Measurements from ENCODE around the gene PLEKHM3. TPM values are rescaled to one million over a fixed set of nuclear protein-coding genes. Genes with fewer than 3 reads are reported as not detected.
A peak's percentile ranks its signal among the peaks of the same experiment; 100 is the strongest.

PLEKHM3 gene
- total and polyA plus RNA-seq, 7 donors: 1.2 to 47.9 (median 29.1) TPM

GRCh38 chr2:208046686-208047085, 21.4 kb upstream of the PLEKHM3 start:
- no peaks in the 10 kb centered on the region for H3K36me3 ChIP-seq
- H3K27ac ChIP-seq: no peak overlapping the region
- H3K9me3 ChIP-seq: no peaks in the 10 kb centered on the region
- DNase-seq: no peak
- no peaks in the 10 kb centered on the region for H3K27me3 ChIP-seq
- intact Hi-C loops (cut with DNase I): no loop called here
- H3K4me1 ChIP-seq: no peaks in the 10 kb centered on the region
- WGBS, 2 donors: 94 to 97% methylated on average over 4 of the region's 4 CpGs
- no peak for TF ChIP-seq POLR2AphosphoS5 (IDR thresholded peaks at IDR 0.05)
- no peak for TF ChIP-seq CTCF (IDR thresholded peaks at IDR 0.05)
- TF ChIP-seq EP300 (IDR thresholded peaks at IDR 0.05): no peak
- TF ChIP-seq POLR2A (IDR thresholded peaks at IDR 0.05): no peak
- no peak overlapping the region for H3K4me3 ChIP-seq

GRCh38 chr2:208042450-208042849, 17.1 kb upstream of the PLEKHM3 start:
- intact Hi-C loops (cut with DNase I): loop anchor here (5.0 kb wide), 1 partner anchor 220 kb away; no protein-coding TSS in a partner anchor
- H3K36me3 ChIP-seq: no peaks in the 10 kb centered on the region
- H3K27me3 ChIP-seq: no peaks in the 10 kb centered on the region
- no peak for DNase-seq
- H3K4me3 ChIP-seq: no peak overlapping the region
- TF ChIP-seq CTCF (IDR thresholded peaks at IDR 0.05) (no peak), EP300 (IDR thresholded peaks at IDR 0.05) (no peak), POLR2A (IDR thresholded peaks at IDR 0.05) (no peak), POLR2AphosphoS5 (IDR thresholded peaks at IDR 0.05) (no peak)
- 83 to 85% methylated on average over 2 of the region's 2 CpGs for WGBS, 2 donors
- H3K9me3 ChIP-seq: no peaks in the 10 kb centered on the region
- H3K27ac ChIP-seq: no peak overlapping the region
- H3K4me1 ChIP-seq: peaks cover 0 to 14% (median 0%) of the 10 kb centered on the region in 4 donors

GRCh38 chr2:208042041-208042440, 16.7 kb upstream of the PLEKHM3 start:
- 71 to 78% methylated on average over 3 of the region's 3 CpGs for whole genome bisulfite sequencing, 2 donors
- no peaks in the 10 kb centered on the region for H3K27me3 ChIP-seq
- intact Hi-C loops (cut with DNase I): loop anchor here (5.0 kb wide), 1 partner anchor 220 kb away; no protein-coding TSS in a partner anchor

DNA sequence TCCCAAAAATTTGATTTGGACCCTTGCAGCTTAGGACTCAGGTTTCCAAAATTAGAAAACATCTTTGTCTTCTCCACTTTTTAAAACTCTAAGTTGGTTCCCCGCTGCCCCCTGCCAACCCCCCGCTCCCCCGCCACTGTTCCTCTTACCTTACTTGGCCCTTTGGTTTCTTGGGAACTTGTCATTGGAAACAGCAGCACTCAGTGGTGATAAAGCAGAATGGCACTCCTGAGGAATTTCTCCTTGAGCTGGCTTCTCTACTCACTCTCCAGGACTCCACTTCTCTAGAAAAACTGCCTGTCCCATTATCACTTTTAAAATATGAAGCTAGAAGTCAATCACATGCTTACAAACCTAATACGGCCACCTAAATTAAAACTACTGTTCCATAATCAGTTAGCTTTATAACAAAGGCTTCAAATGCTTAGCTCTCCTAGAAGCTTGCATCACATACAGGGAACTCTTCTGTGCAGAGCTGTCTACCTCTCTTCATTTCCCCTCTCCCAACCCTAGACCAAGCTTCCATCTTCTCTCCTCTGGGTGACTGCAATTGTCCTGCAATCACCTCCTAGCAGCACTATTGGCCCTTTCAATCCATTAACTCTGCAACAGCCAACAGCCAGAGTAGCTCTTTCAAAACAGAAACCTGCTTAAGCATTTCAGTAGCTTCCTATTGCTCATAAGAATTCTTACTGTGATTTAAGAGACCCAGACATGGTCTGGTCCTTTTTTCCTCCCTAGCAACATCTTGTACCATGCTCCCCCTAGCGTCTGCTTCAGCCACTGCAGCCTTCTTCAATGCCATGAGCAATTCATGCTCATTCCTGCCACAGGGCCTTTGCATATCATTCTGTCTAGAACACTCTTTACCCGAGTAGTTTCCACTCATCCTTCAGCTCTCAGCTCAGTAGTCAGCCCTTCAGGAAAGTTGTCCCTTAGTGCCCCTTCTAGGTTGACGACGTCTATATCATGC, 15.2 kb upstream of the PLEKHM3 start:
- peak overlapping the region in 3 of 4 donors; percentile 67 to 77 (median 77) for H3K27ac ChIP-seq
- no peaks in the 10 kb centered on the region for H3K9me3 ChIP-seq
- intact Hi-C loops (cut with DNase I): loop anchor here (1.0 to 5.0 kb wide), 4 partner anchors 218 to 416 kb away; partner anchors contain the start of genes FZD5 and METTL21A
- WGBS, 2 donors: 36 to 44% methylated on average over 8 of the region's 8 CpGs
- H3K4me1 ChIP-seq: peaks cover 0 to 14% (median 0%) of the 10 kb centered on the region in 4 donors
- H3K36me3 ChIP-seq: no peaks in the 10 kb centered on the region
- peak overlapping the region in 3 of 4 donors; percentile 1 to 18 (median 7) for H3K4me3 ChIP-seq
- TF ChIP-seq CTCF (IDR thresholded peaks at IDR 0.05) (peak; percentile 56 to 75 (median 68)), POLR2A (IDR thresholded peaks at IDR 0.05) (no peak)
- peak; percentile 83 for DNase-seq
- no peaks in the 10 kb centered on the region for H3K27me3 ChIP-seq

More at GRCh38 chr2:208042041-208042440, 16.7 kb upstream of the PLEKHM3 start:
- TF ChIP-seq EP300 (IDR thresholded peaks at IDR 0.05) (no peak), POLR2AphosphoS5 (IDR thresholded peaks at IDR 0.05) (no peak), POLR2A (IDR thresholded peaks at IDR 0.05) (no peak), CTCF (IDR thresholded peaks at IDR 0.05) (no peak)
- H3K4me3 ChIP-seq: no peak overlapping the region
- DNase-seq: no peak
- peak overlapping the region in 1 of 4 donors; percentile 77 for H3K27ac ChIP-seq
- H3K36me3 ChIP-seq: no peaks in the 10 kb centered on the region
- H3K4me1 ChIP-seq: peaks cover 0 to 14% (median 0%) of the 10 kb centered on the region in 4 donors
- H3K9me3 ChIP-seq: no peaks in the 10 kb centered on the region
